ENCODE results near the gene KDM6A. TPM values are rescaled to one million over a fixed set of nuclear protein-coding genes. Genes with fewer than 3 reads are reported as not detected.

KDM6A gene
- total RNA-seq, 1 experiment from 2014 or later: 45.0 TPM

DNA sequence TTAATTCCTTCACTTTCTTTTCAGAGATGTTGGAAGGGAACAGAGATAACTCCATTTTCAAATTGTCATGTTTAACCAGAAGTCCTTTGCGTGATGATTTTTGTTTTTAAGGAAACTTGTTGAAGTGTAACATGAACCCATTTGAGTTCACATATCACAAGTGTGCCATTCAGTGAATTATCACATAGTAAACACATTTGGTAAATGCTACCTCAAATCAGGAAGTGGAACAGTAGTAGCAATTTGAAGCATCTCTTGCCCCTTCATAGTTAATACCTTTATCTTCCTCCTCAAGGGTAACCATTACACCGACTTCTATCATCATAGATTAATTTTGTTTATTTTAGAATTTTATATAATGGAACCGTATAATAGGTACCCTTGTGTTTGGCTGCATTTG is 35.8 kb downstream of the KDM6A start:
- POLR2A ChIA-PET: no interaction called here
- DNase-seq (ENCODE audit: low spot score) (no peak), ATAC-seq (no peak)
- no peak overlapping the region for H3K27ac Mint-ChIP-seq
- H3K4me3 Mint-ChIP-seq: no peak overlapping the region
- H3K27me3 Mint-ChIP-seq (ENCODE audit: low read depth): no peaks in the 10 kb centered on the region
- H3K4me1 Mint-ChIP-seq: peaks cover 35% of the 10 kb centered on the region
- peaks cover 4% of the 10 kb centered on the region for H3K9me3 Mint-ChIP-seq
- CTCF ChIA-PET: no interaction called here
- H3K36me3 Mint-ChIP-seq: peaks cover 15% of the 10 kb centered on the region
- TF ChIP-seq, protein P1, sequence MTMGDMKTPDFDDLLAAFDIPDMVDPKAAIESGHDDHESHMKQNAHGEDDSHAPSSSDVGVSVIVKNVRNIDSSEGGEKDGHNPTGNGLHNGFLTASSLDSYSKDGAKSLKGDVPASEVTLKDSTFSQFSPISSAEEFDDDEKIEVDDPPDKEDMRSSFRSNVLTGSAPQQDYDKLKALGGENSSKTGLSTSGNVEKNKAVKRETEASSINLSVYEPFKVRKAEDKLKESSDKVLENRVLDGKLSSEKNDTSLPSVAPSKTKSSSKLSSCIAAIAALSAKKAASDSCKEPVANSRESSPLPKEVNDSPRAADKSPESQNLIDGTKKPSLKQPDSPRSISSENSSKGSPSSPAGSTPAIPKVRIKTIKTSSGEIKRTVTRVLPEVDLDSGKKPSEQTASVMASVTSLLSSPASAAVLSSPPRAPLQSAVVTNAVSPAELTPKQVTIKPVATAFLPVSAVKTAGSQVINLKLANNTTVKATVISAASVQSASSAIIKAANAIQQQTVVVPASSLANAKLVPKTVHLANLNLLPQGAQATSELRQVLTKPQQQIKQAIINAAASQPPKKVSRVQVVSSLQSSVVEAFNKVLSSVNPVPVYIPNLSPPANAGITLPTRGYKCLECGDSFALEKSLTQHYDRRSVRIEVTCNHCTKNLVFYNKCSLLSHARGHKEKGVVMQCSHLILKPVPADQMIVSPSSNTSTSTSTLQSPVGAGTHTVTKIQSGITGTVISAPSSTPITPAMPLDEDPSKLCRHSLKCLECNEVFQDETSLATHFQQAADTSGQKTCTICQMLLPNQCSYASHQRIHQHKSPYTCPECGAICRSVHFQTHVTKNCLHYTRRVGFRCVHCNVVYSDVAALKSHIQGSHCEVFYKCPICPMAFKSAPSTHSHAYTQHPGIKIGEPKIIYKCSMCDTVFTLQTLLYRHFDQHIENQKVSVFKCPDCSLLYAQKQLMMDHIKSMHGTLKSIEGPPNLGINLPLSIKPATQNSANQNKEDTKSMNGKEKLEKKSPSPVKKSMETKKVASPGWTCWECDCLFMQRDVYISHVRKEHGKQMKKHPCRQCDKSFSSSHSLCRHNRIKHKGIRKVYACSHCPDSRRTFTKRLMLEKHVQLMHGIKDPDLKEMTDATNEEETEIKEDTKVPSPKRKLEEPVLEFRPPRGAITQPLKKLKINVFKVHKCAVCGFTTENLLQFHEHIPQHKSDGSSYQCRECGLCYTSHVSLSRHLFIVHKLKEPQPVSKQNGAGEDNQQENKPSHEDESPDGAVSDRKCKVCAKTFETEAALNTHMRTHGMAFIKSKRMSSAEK (CRISPR knock-in tag; IDR thresholded peaks at IDR 0.05; ENCODE audit: borderline replicate concordance): no peak
- TF ChIP-seq SMAD3 (CRISPR knock-in tag; IDR thresholded peaks at IDR 0.05; ENCODE audit: borderline replicate concordance): no peak
- no peak for TF ChIP-seq TCF7 (CRISPR knock-in tag; IDR thresholded peaks at IDR 0.05; ENCODE audit: low read depth)
- TF ChIP-seq GABPB1 (CRISPR knock-in tag; IDR thresholded peaks at IDR 0.05): no peak
- no peak for TF ChIP-seq GRHL2 (CRISPR knock-in tag; IDR thresholded peaks at IDR 0.05; ENCODE audit: insufficient replicate concordance, severe bottlenecking)
- no peak for TF ChIP-seq SMAD4 (CRISPR knock-in tag; IDR thresholded peaks at IDR 0.05)
- TF ChIP-seq, protein P2, sequence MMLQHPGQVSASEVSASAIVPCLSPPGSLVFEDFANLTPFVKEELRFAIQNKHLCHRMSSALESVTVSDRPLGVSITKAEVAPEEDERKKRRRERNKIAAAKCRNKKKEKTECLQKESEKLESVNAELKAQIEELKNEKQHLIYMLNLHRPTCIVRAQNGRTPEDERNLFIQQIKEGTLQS (CRISPR knock-in tag; conservative IDR thresholded peaks at IDR 0.05): no peak
- TF ChIP-seq, protein P3, sequence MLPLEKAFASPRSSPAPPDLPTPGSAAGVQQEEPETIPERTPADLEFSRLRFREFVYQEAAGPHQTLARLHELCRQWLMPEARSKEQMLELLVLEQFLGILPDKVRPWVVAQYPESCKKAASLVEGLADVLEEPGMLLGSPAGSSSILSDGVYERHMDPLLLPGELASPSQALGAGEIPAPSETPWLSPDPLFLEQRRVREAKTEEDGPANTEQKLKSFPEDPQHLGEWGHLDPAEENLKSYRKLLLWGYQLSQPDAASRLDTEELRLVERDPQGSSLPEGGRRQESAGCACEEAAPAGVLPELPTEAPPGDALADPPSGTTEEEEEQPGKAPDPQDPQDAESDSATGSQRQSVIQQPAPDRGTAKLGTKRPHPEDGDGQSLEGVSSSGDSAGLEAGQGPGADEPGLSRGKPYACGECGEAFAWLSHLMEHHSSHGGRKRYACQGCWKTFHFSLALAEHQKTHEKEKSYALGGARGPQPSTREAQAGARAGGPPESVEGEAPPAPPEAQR (CRISPR knock-in tag; IDR thresholded peaks at IDR 0.05): no peak
- TF ChIP-seq, protein P4, sequence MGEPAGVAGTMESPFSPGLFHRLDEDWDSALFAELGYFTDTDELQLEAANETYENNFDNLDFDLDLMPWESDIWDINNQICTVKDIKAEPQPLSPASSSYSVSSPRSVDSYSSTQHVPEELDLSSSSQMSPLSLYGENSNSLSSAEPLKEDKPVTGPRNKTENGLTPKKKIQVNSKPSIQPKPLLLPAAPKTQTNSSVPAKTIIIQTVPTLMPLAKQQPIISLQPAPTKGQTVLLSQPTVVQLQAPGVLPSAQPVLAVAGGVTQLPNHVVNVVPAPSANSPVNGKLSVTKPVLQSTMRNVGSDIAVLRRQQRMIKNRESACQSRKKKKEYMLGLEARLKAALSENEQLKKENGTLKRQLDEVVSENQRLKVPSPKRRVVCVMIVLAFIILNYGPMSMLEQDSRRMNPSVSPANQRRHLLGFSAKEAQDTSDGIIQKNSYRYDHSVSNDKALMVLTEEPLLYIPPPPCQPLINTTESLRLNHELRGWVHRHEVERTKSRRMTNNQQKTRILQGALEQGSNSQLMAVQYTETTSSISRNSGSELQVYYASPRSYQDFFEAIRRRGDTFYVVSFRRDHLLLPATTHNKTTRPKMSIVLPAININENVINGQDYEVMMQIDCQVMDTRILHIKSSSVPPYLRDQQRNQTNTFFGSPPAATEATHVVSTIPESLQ (CRISPR knock-in tag; IDR thresholded peaks at IDR 0.05): no peak
- TF ChIP-seq, protein P5, sequence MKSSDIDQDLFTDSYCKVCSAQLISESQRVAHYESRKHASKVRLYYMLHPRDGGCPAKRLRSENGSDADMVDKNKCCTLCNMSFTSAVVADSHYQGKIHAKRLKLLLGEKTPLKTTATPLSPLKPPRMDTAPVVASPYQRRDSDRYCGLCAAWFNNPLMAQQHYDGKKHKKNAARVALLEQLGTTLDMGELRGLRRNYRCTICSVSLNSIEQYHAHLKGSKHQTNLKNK (CRISPR knock-in tag; IDR thresholded peaks at IDR 0.05): no peak
- TF ChIP-seq, protein P6, sequence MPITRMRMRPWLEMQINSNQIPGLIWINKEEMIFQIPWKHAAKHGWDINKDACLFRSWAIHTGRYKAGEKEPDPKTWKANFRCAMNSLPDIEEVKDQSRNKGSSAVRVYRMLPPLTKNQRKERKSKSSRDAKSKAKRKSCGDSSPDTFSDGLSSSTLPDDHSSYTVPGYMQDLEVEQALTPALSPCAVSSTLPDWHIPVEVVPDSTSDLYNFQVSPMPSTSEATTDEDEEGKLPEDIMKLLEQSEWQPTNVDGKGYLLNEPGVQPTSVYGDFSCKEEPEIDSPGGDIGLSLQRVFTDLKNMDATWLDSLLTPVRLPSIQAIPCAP (CRISPR knock-in tag; IDR thresholded peaks at IDR 0.05): no peak
- no peak for TF ChIP-seq ZNF121 (CRISPR knock-in tag; IDR thresholded peaks at IDR 0.05)
- no peak for TF ChIP-seq ZNF232 (CRISPR knock-in tag; IDR thresholded peaks at IDR 0.05)
- TF ChIP-seq, protein P7, sequence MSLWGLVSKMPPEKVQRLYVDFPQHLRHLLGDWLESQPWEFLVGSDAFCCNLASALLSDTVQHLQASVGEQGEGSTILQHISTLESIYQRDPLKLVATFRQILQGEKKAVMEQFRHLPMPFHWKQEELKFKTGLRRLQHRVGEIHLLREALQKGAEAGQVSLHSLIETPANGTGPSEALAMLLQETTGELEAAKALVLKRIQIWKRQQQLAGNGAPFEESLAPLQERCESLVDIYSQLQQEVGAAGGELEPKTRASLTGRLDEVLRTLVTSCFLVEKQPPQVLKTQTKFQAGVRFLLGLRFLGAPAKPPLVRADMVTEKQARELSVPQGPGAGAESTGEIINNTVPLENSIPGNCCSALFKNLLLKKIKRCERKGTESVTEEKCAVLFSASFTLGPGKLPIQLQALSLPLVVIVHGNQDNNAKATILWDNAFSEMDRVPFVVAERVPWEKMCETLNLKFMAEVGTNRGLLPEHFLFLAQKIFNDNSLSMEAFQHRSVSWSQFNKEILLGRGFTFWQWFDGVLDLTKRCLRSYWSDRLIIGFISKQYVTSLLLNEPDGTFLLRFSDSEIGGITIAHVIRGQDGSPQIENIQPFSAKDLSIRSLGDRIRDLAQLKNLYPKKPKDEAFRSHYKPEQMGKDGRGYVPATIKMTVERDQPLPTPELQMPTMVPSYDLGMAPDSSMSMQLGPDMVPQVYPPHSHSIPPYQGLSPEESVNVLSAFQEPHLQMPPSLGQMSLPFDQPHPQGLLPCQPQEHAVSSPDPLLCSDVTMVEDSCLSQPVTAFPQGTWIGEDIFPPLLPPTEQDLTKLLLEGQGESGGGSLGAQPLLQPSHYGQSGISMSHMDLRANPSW (CRISPR knock-in tag; conservative IDR thresholded peaks at IDR 0.05; ENCODE audit: low read depth): no peak
- TF ChIP-seq, protein P8, sequence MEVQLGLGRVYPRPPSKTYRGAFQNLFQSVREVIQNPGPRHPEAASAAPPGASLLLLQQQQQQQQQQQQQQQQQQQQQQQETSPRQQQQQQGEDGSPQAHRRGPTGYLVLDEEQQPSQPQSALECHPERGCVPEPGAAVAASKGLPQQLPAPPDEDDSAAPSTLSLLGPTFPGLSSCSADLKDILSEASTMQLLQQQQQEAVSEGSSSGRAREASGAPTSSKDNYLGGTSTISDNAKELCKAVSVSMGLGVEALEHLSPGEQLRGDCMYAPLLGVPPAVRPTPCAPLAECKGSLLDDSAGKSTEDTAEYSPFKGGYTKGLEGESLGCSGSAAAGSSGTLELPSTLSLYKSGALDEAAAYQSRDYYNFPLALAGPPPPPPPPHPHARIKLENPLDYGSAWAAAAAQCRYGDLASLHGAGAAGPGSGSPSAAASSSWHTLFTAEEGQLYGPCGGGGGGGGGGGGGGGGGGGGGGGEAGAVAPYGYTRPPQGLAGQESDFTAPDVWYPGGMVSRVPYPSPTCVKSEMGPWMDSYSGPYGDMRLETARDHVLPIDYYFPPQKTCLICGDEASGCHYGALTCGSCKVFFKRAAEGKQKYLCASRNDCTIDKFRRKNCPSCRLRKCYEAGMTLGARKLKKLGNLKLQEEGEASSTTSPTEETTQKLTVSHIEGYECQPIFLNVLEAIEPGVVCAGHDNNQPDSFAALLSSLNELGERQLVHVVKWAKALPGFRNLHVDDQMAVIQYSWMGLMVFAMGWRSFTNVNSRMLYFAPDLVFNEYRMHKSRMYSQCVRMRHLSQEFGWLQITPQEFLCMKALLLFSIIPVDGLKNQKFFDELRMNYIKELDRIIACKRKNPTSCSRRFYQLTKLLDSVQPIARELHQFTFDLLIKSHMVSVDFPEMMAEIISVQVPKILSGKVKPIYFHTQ (CRISPR knock-in tag; IDR thresholded peaks at IDR 0.05): no peak
- TF ChIP-seq, protein P9, sequence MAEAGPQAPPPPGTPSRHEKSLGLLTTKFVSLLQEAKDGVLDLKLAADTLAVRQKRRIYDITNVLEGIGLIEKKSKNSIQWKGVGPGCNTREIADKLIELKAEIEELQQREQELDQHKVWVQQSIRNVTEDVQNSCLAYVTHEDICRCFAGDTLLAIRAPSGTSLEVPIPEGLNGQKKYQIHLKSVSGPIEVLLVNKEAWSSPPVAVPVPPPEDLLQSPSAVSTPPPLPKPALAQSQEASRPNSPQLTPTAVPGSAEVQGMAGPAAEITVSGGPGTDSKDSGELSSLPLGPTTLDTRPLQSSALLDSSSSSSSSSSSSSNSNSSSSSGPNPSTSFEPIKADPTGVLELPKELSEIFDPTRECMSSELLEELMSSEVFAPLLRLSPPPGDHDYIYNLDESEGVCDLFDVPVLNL (CRISPR knock-in tag; IDR thresholded peaks at IDR 0.05; ENCODE audit: borderline replicate concordance, low read depth): no peak
- TF ChIP-seq ATF1 (CRISPR knock-in tag; IDR thresholded peaks at IDR 0.05): no peak
- TF ChIP-seq FOXK1 (CRISPR knock-in tag; IDR thresholded peaks at IDR 0.05): no peak

All from WTC11 (cell line).